SU-DHL-6 (cell line): ENCODE measurements around the gene FAIM2.

Experiments used
- H2AFZ ChIP-seq: fragments of 200-600 bp; sonication (generic); 2 replicates; pipeline ENCODE4 v1.6.1; 2014; ENCODE audit warnings: low read depth, mild to moderate bottlenecking, moderate library complexity, mixed read lengths, antibody characterized with exemption, low read length; ENCODE audit not compliant: severe bottlenecking
- H3F3A ChIP-seq: fragments of 200-600 bp; shearing (Covaris generic); 2 replicates; pipeline ENCODE4 v1.6.0; 2016; ENCODE audit warnings: antibody characterized with exemption, mild to moderate bottlenecking; ENCODE audit not compliant: insufficient read depth
- H3K27ac ChIP-seq: fragments of 200-600 bp; sonication (generic); 2 replicates; pipeline ENCODE4 v1.5.1; 2016; ENCODE audit warnings: low read depth, mild to moderate bottlenecking, low read length, moderate library complexity, mixed read lengths
- H3K27me3 ChIP-seq: fragments of 200-600 bp; sonication (generic), shearing (Covaris generic); 2 replicates; pipeline ENCODE4 v1.6.0; 2014; ENCODE audit warnings: mild to moderate bottlenecking, low read length
- H3K36me3 ChIP-seq: fragments of 200-600 bp; sonication (generic); 2 replicates; pipeline ENCODE4 v1.6.1; 2014; ENCODE audit warnings: mild to moderate bottlenecking, low read length, mixed read lengths
- H3K4me2 ChIP-seq: fragments of 300-600, 200-600 bp; shearing (Covaris generic), sonication (generic); 2 replicates; pipeline ENCODE4 v1.6.0; 2014; ENCODE audit warnings: low read length, low read depth, mild to moderate bottlenecking; ENCODE audit not compliant: poor library complexity, severe bottlenecking
- H3K4me3 ChIP-seq: fragments of 200-600 bp; sonication (generic); 2 replicates; pipeline ENCODE4 v1.5.1; 2014; ENCODE audit warnings: antibody characterized with exemption, low read length, mild to moderate bottlenecking, mixed read lengths; ENCODE audit not compliant: insufficient read depth, poor library complexity, severe bottlenecking
- H3K79me2 ChIP-seq: fragments of 200-600 bp; sonication (generic); 2 replicates; pipeline ENCODE4 v1.6.1; 2014; ENCODE audit warnings: mild to moderate bottlenecking, low read length, moderate library complexity; ENCODE audit not compliant: insufficient read depth
- H3K9ac ChIP-seq: fragments of 200-600 bp; sonication (generic); 2 replicates; pipeline ENCODE4 v1.7.0; 2014; ENCODE audit warnings: mild to moderate bottlenecking, low read length
- H3K9me2 ChIP-seq: fragments of 200-600 bp; sonication (generic); replicated peaks from 2 replicates; pipeline ENCODE4 v1.6.1; 2014; ENCODE audit warnings: low read length; ENCODE audit not compliant: insufficient read depth
- H3K9me3 ChIP-seq: fragments of 200-600 bp; sonication (generic); 2 replicates; pipeline ENCODE4 v1.6.1; 2014; ENCODE audit warnings: low read length, mixed read lengths; ENCODE audit not compliant: insufficient read depth
- H4K20me1 ChIP-seq: fragments of 200-600 bp; sonication (generic); 2 replicates; pipeline ENCODE4 v1.6.1; 2014; ENCODE audit warnings: low read depth, mild to moderate bottlenecking, antibody characterized with exemption, low read length, moderate library complexity, mixed read lengths
- CTCF ChIP-seq: fragments of 200-600 bp; sonication (generic); IDR thresholded peaks from one replicate; pipeline ENCODE4 v1.5.1; 2017; ENCODE audit warnings: antibody characterized with exemption, mild to moderate bottlenecking, low read length, moderate library complexity; ENCODE audit not compliant: insufficient read depth, poor library complexity, severe bottlenecking
- EZH2phosphoT487 ChIP-seq: fragments of 200-600 bp; sonication (generic), shearing (Covaris generic); conservative IDR thresholded peaks from 2 replicates; pipeline ENCODE4 v1.6.1; 2018; ENCODE audit warnings: mild to moderate bottlenecking, antibody characterized with exemption, low read length, moderate library complexity, mixed read lengths

FAIM2 gene

DNA sequence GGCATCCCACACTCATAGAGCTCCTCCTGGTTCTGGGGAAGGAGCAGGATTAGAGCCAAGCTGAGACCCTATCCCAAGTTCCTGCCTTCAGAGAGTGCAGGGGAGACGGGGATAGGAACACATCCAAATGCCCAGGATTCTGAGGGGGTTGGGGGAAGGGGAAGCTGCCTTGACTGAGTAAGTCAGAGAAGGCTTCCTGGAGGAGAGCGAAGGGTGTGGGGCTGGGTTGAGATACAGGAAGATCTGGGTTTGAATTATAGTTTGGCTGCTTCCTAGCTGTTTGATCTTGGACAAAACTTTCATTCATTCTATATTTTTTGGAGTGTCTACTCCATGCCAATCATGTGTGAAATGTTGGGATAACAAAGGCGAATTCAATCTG lies 38.8 kb upstream of the FAIM2 start:
- Histone ChIP-seq H3K9me2 (no peaks in the 10 kb centered on the region), H3K27me3 (no peaks in the 10 kb centered on the region), H3K79me2 (no peaks in the 10 kb centered on the region), H4K20me1 (no peaks in the 10 kb centered on the region), H3K4me2 (no peak overlapping the region), H2AFZ (no peak overlapping the region), H3K36me3 (no peaks in the 10 kb centered on the region), H3K9ac (no peak overlapping the region), H3K27ac (no peak overlapping the region), H3F3A (no peaks in the 10 kb centered on the region), H3K4me3 (no peak overlapping the region), H3K9me3 (no peaks in the 10 kb centered on the region)
- TF ChIP-seq EZH2phosphoT487 = no peak
- no peak for TF ChIP-seq CTCF

DNA sequence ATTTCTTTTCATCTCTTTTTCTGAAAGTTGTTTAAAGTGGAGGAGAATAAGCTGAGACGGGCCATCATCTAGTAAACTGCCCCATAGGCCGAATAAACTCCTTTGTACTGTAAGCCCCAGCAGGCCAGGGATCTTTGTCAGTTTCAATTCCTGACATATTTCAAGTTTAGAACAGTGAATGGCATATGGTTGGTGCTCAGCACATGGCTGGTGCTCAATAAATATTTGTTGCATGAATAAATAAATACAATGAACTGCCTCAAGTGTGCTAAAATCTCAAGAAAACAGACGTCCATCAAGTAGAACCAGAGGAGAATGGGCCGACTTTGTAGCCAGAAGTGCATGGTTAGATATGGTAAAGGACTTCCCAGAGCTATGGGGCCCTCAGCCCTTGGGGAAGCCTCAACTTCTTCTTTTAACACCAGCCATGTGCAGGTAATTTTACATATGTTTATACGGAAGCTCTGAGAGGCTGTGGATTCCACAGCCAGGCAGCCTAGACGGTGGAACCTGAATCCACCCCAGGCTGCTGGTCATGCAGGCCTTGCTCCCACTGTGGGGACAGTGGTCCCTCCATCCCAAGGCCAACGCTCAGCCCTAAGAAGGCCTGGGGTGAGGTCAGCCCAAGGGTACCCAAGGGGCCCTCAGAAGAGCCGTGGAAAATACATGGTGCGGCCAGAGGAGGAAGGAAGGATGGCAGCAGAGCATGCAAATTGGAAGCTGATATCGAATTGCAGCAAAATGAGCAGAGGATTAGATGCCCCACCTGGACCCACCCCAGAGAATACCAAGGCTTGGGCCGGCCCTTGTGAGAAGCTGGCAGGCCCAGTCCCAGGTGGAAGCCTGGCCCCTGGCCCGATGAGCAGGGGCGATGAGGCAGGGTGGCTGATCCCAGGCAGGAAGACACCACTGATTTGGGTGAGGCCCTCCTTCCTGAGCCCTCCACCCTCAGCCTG lies 38.1 kb upstream of the FAIM2 start:
- Histone ChIP-seq H3K4me2 (no peak overlapping the region), H3K36me3 (no peaks in the 10 kb centered on the region), H3K9me3 (no peaks in the 10 kb centered on the region), H3K9me2 (no peaks in the 10 kb centered on the region), H3K79me2 (no peaks in the 10 kb centered on the region), H3F3A (no peaks in the 10 kb centered on the region), H3K27me3 (no peaks in the 10 kb centered on the region), H3K9ac (no peak overlapping the region), H3K27ac (no peak overlapping the region), H3K4me3 (no peak overlapping the region), H4K20me1 (no peaks in the 10 kb centered on the region), H2AFZ (no peak overlapping the region)
- TF ChIP-seq EZH2phosphoT487 (no peak), CTCF (no peak)

GRCh38 chr12:49939707-49940106 lies 36.0 kb upstream of the FAIM2 start:
- no peaks in the 10 kb centered on the region for H3K79me2 ChIP-seq
- no peak for TF ChIP-seq EZH2phosphoT487
- no peak for TF ChIP-seq CTCF
- no peaks in the 10 kb centered on the region for H3K36me3 ChIP-seq
- H3K4me2 ChIP-seq = no peak overlapping the region
- no peak overlapping the region for H3K27ac ChIP-seq
- H3K9ac ChIP-seq = no peak overlapping the region
- H3F3A ChIP-seq = no peaks in the 10 kb centered on the region
- H4K20me1 ChIP-seq = no peaks in the 10 kb centered on the region
- H3K4me3 ChIP-seq = no peak overlapping the region
- H3K9me2 ChIP-seq = no peaks in the 10 kb centered on the region
- H2AFZ ChIP-seq = no peak overlapping the region
- H3K9me3 ChIP-seq = no peaks in the 10 kb centered on the region
- no peaks in the 10 kb centered on the region for H3K27me3 ChIP-seq
